T-helper 1 cell treated with Interleukin-12 subunit alpha and Interleukin-12 subunit beta and Interleukin-4 antibody, amounts not matched to agents 30 ng/mL and 1 ng/mL, for 36 hours (primary cell): ENCODE results near the gene OGA. TPM values are rescaled to one million over a fixed set of nuclear protein-coding genes. Genes with fewer than 3 reads are reported as not detected.

Experiments
- intact Hi-C: fragments of 100-400 bp; cut with micrococcal nuclease; formaldehyde crosslinking; loops from one replicate; pipeline ENCODE4 v1.15.1; 2024
- total RNA-seq: library from RNA; stranded (reverse); gene quantifications from 2 replicates; pipeline ENCODE4 v1.2.3, GENCODE V29; 2022

OGA gene
- total RNA-seq, 1 donor from 2014 or later = 151 TPM

- intact Hi-C loops = no loop called here
Observed at GRCh38 chr10:101778781-101779543, 39.3 kb downstream of the OGA start.

GRCh38 chr10:101778151-101778780 lies 40.0 kb downstream of the OGA start:
- intact Hi-C loops = no loop called here

- intact Hi-C loops = no loop called here
Observed at GRCh38 chr10:101777619-101778145, 40.6 kb downstream of the OGA start.

- intact Hi-C loops = no loop called here
Observed at GRCh38 chr10:101776161-101776817, 42.0 kb downstream of the OGA start.

GRCh38 chr10:101775273-101776160 lies 42.7 kb downstream of the OGA start, which contains the start of gene FGF8:
FGF8 (minus strand) TSS chr10:101776114; CDS start chr10:101775900, 214 bp downstream.
- intact Hi-C loops = no loop called here

GRCh38 chr10:101774589-101775272 lies 43.5 kb downstream of the OGA start:
- intact Hi-C loops = no loop called here

GRCh38 chr10:101773923-101774588 lies 44.2 kb downstream of the OGA start:
- intact Hi-C loops = no loop called here

- intact Hi-C loops = no loop called here
Observed at GRCh38 chr10:101772895-101773761, 45.1 kb downstream of the OGA start.

GRCh38 chr10:101772017-101772894 lies 46.0 kb downstream of the OGA start:
- intact Hi-C loops = no loop called here

- intact Hi-C loops = no loop called here
Observed at GRCh38 chr10:101771380-101771779, 46.9 kb downstream of the OGA start.

- intact Hi-C loops = no loop called here
Observed at GRCh38 chr10:101770331-101771215, 47.7 kb downstream of the OGA start.

- intact Hi-C loops = no loop called here
Observed at GRCh38 chr10:101769541-101770180, 48.6 kb downstream of the OGA start.

GRCh38 chr10:101768791-101769170 lies 49.5 kb downstream of the OGA start:
- intact Hi-C loops = no loop called here

GRCh38 chr10:101767966-101768790 lies 50.1 kb downstream of the OGA start:
- intact Hi-C loops = no loop called here

GRCh38 chr10:101767600-101767945 lies 50.7 kb downstream of the OGA start:
- intact Hi-C loops = no loop called here
